Activated CD4-positive, alpha-beta T cell treated with anti-CD3 and anti-CD28 coated beads for 24 hours (primary cell): ENCODE data around the gene TDRD3.

Source experiments
- DNase-seq, 2 donors: peaks; one replicate each; pipeline ENCODE4 v3.0.0-alpha.2; 2020; ENCODE audit warnings: low read depth in 2 of 2

Gene TDRD3

GRCh38 chr13:60572855-60573254 lies 175.8 kb downstream of the TDRD3 start:
- DNase-seq = no peak

GRCh38 chr13:60574735-60575134 lies 177.7 kb downstream of the TDRD3 start:
- DNase-seq = no peak

GRCh38 chr13:60575142-60575541 lies 178.1 kb downstream of the TDRD3 start:
- no peak for DNase-seq

GRCh38 chr13:60577761-60578160 lies 180.7 kb downstream of the TDRD3 start:
- no peak for DNase-seq

- no peak for DNase-seq
These were observed 186.3 kb downstream of the TDRD3 start for GRCh38 chr13:60583196-60583888.

GRCh38 chr13:60583911-60584753 lies 187.1 kb downstream of the TDRD3 start:
- no peak for DNase-seq

- no peak for DNase-seq
These were observed 188.0 kb downstream of the TDRD3 start for GRCh38 chr13:60584976-60585375.

GRCh38 chr13:60590800-60591747 lies 194.1 kb downstream of the TDRD3 start:
- DNase-seq = no peak

- no peak for DNase-seq
These were observed 206.0 kb downstream of the TDRD3 start for GRCh38 chr13:60603049-60603448.

- DNase-seq = no peak
These were observed 207.0 kb downstream of the TDRD3 start for GRCh38 chr13:60604058-60604457.

- DNase-seq = no peak
These were observed 211.9 kb downstream of the TDRD3 start for GRCh38 chr13:60608954-60609353.

GRCh38 chr13:60611523-60611922 lies 214.5 kb downstream of the TDRD3 start:
- DNase-seq = no peak

- DNase-seq = no peak
These were observed 215.6 kb downstream of the TDRD3 start for GRCh38 chr13:60612593-60612992.

- DNase-seq = no peak
These were observed 216.1 kb downstream of the TDRD3 start for GRCh38 chr13:60613080-60613479.

- DNase-seq = no peak
These were observed 221.1 kb downstream of the TDRD3 start for GRCh38 chr13:60617991-60618733.

GRCh38 chr13:60619461-60619860 lies 222.4 kb downstream of the TDRD3 start:
- DNase-seq = no peak

GRCh38 chr13:60620611-60621395 lies 223.8 kb downstream of the TDRD3 start:
- DNase-seq = no peak

- DNase-seq = no peak
These were observed 226.1 kb downstream of the TDRD3 start for GRCh38 chr13:60623151-60623550.
